Activated CD4-positive, alpha-beta memory T cell treated with anti-CD3 and anti-CD28 coated beads for 36 hours (primary cell): ENCODE results near the gene VPS37D. TPM values are rescaled to one million over a fixed set of nuclear protein-coding genes. Genes with fewer than 3 reads are reported as not detected.
"Not testable (repeated sequence)": the region's sequence is repeated elsewhere in the genome, so short reads cannot be mapped to it uniquely, and the experiment has no call there.

Experiments used
- CTCF ChIA-PET: fragments of 350-600 bp; sonication (Branson Sonifier 250); formaldehyde crosslinking; loops from one replicate; lab custom pipeline; 2021; ENCODE audit warnings: antibody characterized with exemption, inconsistent platforms; lab: Charles Lee
- POLR2A ChIA-PET: fragments of 350-600 bp; sonication (Branson Sonifier 250); formaldehyde crosslinking; loops from one replicate; lab custom pipeline; 2021; ENCODE audit warnings: antibody characterized with exemption; lab: Charles Lee
- DNase-seq: peaks from one replicate; pipeline ENCODE4 v3.0.0-alpha.2; 2020
- H3K27ac Mint-ChIP-seq: one replicate; pipeline ENCODE4 v1.8.0; 2021; ENCODE audit warnings: mixed read lengths
- H3K27me3 Mint-ChIP-seq: one replicate; pipeline ENCODE4 v1.8.0; 2021; ENCODE audit warnings: mixed read lengths
- H3K36me3 Mint-ChIP-seq: one replicate; pipeline ENCODE4 v1.8.0; 2021; ENCODE audit warnings: mixed read lengths
- H3K4me1 Mint-ChIP-seq: one replicate; pipeline ENCODE4 v1.8.0; 2021; ENCODE audit warnings: low read depth, mixed read lengths
- H3K4me3 Mint-ChIP-seq: one replicate; pipeline ENCODE4 v1.8.0; 2021; ENCODE audit warnings: mild to moderate bottlenecking, mixed read lengths
- H3K9me3 Mint-ChIP-seq: one replicate; pipeline ENCODE4 v1.8.0; 2021; ENCODE audit warnings: mixed read lengths
- intact Hi-C: fragments of 100-400 bp; cut with micrococcal nuclease; formaldehyde crosslinking; loops from one replicate; pipeline ENCODE4 v1.15.1; 2023
- total RNA-seq, 2 experiments: library from RNA; stranded (reverse); gene quantifications; one replicate each; pipeline ENCODE4 v1.2.3, GENCODE V29; 2021

VPS37D gene
- total RNA-seq, 2 experiments from 2014 or later: 0.22 to 0.26 TPM

GRCh38 chr7:73648593-73649332, 18.9 kb upstream of the VPS37D start:
- no peak overlapping the region for H3K27ac Mint-ChIP-seq
- no peaks in the 10 kb centered on the region for H3K9me3 Mint-ChIP-seq
- intact Hi-C loops: no loop called here

GRCh38 chr7:73649576-73649975, 18.1 kb upstream of the VPS37D start:
- H3K27me3 Mint-ChIP-seq: peaks cover 48% of the 10 kb centered on the region
- no peaks in the 10 kb centered on the region for H3K9me3 Mint-ChIP-seq
- H3K27ac Mint-ChIP-seq: no peak overlapping the region
- intact Hi-C loops: no loop called here
- CTCF ChIA-PET: no interaction called here
- no peak for DNase-seq
- POLR2A ChIA-PET: no interaction called here
- H3K36me3 Mint-ChIP-seq: no peaks in the 10 kb centered on the region
- no peak overlapping the region for H3K4me3 Mint-ChIP-seq
- H3K4me1 Mint-ChIP-seq: peaks cover 6% of the 10 kb centered on the region

More at GRCh38 chr7:73648593-73649332, 18.9 kb upstream of the VPS37D start:
- DNase-seq: no peak
- peak overlapping the region; percentile 39 for H3K4me3 Mint-ChIP-seq
- H3K27me3 Mint-ChIP-seq: peaks cover 46% of the 10 kb centered on the region
- peaks cover 6% of the 10 kb centered on the region for H3K4me1 Mint-ChIP-seq
- no peaks in the 10 kb centered on the region for H3K36me3 Mint-ChIP-seq
- POLR2A ChIA-PET: no interaction called here
- CTCF ChIA-PET: no interaction called here

GRCh38 chr7:73650524-73650923, 17.1 kb upstream of the VPS37D start:
- ChIA-PET CTCF (no interaction called here), POLR2A (no interaction called here)
- intact Hi-C loops: no loop called here
- DNase-seq: no peak
- Mint-ChIP-seq H3K9me3 (no peaks in the 10 kb centered on the region), H3K36me3 (no peaks in the 10 kb centered on the region), H3K4me1 (peaks cover 6% of the 10 kb centered on the region), H3K4me3 (no peak overlapping the region), H3K27ac (no peak overlapping the region), H3K27me3 (peaks cover 46% of the 10 kb centered on the region)

GRCh38 chr7:73652541-73652949, 15.1 kb upstream of the VPS37D start:
- no peak for DNase-seq
- peaks cover 6% of the 10 kb centered on the region for H3K4me1 Mint-ChIP-seq
- no peaks in the 10 kb centered on the region for H3K9me3 Mint-ChIP-seq
- H3K27ac Mint-ChIP-seq: no peak overlapping the region
- POLR2A ChIA-PET: interaction anchor here (0.7 kb wide), 1 partner anchor 329 kb away, joined by 3 read pairs; no protein-coding TSS in a partner anchor
- H3K36me3 Mint-ChIP-seq: no peaks in the 10 kb centered on the region
- CTCF ChIA-PET: interaction anchor here (0.5 to 1.4 kb wide), 2 partner anchors 46 to 729 kb away, joined by 3 to 5 read pairs; no protein-coding TSS in a partner anchor
- H3K27me3 Mint-ChIP-seq: peaks cover 34% of the 10 kb centered on the region
- intact Hi-C loops: no loop called here
- H3K4me3 Mint-ChIP-seq: no peak overlapping the region

GRCh38 chr7:73655309-73655708, 12.3 kb upstream of the VPS37D start:
- POLR2A ChIA-PET, H3K27ac Mint-ChIP-seq, DNase-seq, CTCF ChIA-PET, H3K4me1 Mint-ChIP-seq, H3K4me3 Mint-ChIP-seq, intact Hi-C loops, H3K36me3 Mint-ChIP-seq, H3K9me3 Mint-ChIP-seq: not testable (repeated sequence)
- peaks cover 21% of the 10 kb centered on the region for H3K27me3 Mint-ChIP-seq

GRCh38 chr7:73659983-73660382, 7.6 kb upstream of the VPS37D start:
- intact Hi-C loops: no loop called here
- no peak overlapping the region for H3K4me3 Mint-ChIP-seq
- H3K9me3 Mint-ChIP-seq: peaks cover 7% of the 10 kb centered on the region
- no peak for DNase-seq
- POLR2A ChIA-PET: no interaction called here
- no peaks in the 10 kb centered on the region for H3K36me3 Mint-ChIP-seq
- CTCF ChIA-PET: interaction anchor here (1.4 kb wide), 1 partner anchor 8 kb away, joined by 4 read pairs; no protein-coding TSS in a partner anchor
- peaks cover 27% of the 10 kb centered on the region for H3K27me3 Mint-ChIP-seq
- H3K4me1 Mint-ChIP-seq: no peaks in the 10 kb centered on the region
- no peak overlapping the region for H3K27ac Mint-ChIP-seq

- H3K4me1 Mint-ChIP-seq, CTCF ChIA-PET, POLR2A ChIA-PET: not testable (repeated sequence)
Observed at GRCh38 chr7:73660594-73660993, 7.0 kb upstream of the VPS37D start.

GRCh38 chr7:73663033-73663432, 4.6 kb upstream of the VPS37D start:
- no peak overlapping the region for H3K4me3 Mint-ChIP-seq

More at GRCh38 chr7:73660594-73660993, 7.0 kb upstream of the VPS37D start:
- intact Hi-C loops, DNase-seq, H3K4me3 Mint-ChIP-seq, H3K36me3 Mint-ChIP-seq, H3K9me3 Mint-ChIP-seq, H3K27ac Mint-ChIP-seq: not testable (repeated sequence)
- peaks cover 27% of the 10 kb centered on the region for H3K27me3 Mint-ChIP-seq

GRCh38 chr7:73668103-73668885, 663 bp downstream of the VPS37D start:
- intact Hi-C loops: no loop called here
- no peak for DNase-seq
- peaks cover 31% of the 10 kb centered on the region for H3K27me3 Mint-ChIP-seq
- H3K4me1 Mint-ChIP-seq: peaks cover 3% of the 10 kb centered on the region
- no peak overlapping the region for H3K27ac Mint-ChIP-seq
- H3K9me3 Mint-ChIP-seq: peaks cover under 1% of the 10 kb centered on the region
- H3K36me3 Mint-ChIP-seq: no peaks in the 10 kb centered on the region
- ChIA-PET CTCF (interaction anchor here (0.6 to 3.4 kb wide), 17 partner anchors 9 to 181 kb away, joined by 3 to 29 read pairs (median 4); partner anchors contain the start of genes ABHD11 and TBL2), POLR2A (no interaction called here)
- H3K4me3 Mint-ChIP-seq: peak overlapping the region; percentile 26

More at GRCh38 chr7:73663033-73663432, 4.6 kb upstream of the VPS37D start:
- ChIA-PET POLR2A (no interaction called here), CTCF (interaction anchor here (1.0 kb wide), 1 partner anchor 56 kb away, joined by 4 read pairs; no protein-coding TSS in a partner anchor)
- Mint-ChIP-seq H3K4me1 (no peaks in the 10 kb centered on the region), H3K9me3 (peaks cover 7% of the 10 kb centered on the region), H3K27ac (no peak overlapping the region), H3K27me3 (peaks cover 31% of the 10 kb centered on the region), H3K36me3 (no peaks in the 10 kb centered on the region)
- DNase-seq: no peak
- intact Hi-C loops: no loop called here

- DNase-seq: no peak
- H3K27ac Mint-ChIP-seq: no peak overlapping the region
- H3K4me1 Mint-ChIP-seq: peaks cover 3% of the 10 kb centered on the region
- POLR2A ChIA-PET: no interaction called here
- intact Hi-C loops: no loop called here
- H3K27me3 Mint-ChIP-seq: peaks cover 28% of the 10 kb centered on the region
- H3K36me3 Mint-ChIP-seq: no peaks in the 10 kb centered on the region
- H3K9me3 Mint-ChIP-seq: no peaks in the 10 kb centered on the region
- H3K4me3 Mint-ChIP-seq: peak overlapping the region; percentile 23
- CTCF ChIA-PET: interaction anchor here (0.6 to 3.4 kb wide), 5 partner anchors 9 to 181 kb away, joined by 3 to 29 read pairs (median 4); no protein-coding TSS in a partner anchor
Observed at GRCh38 chr7:73668886-73669230, 1.2 kb downstream of the VPS37D start.

- H3K4me1 Mint-ChIP-seq: peaks cover 3% of the 10 kb centered on the region
- no peaks in the 10 kb centered on the region for H3K36me3 Mint-ChIP-seq
- H3K27me3 Mint-ChIP-seq: peaks cover 24% of the 10 kb centered on the region
- ChIA-PET CTCF (interaction anchor here (0.6 to 3.4 kb wide), 3 partner anchors 54 to 62 kb away, joined by 4 to 29 read pairs (median 5); no protein-coding TSS in a partner anchor), POLR2A (no interaction called here)
- no peaks in the 10 kb centered on the region for H3K9me3 Mint-ChIP-seq
- intact Hi-C loops: no loop called here
- H3K27ac Mint-ChIP-seq: no peak overlapping the region
- no peak overlapping the region for H3K4me3 Mint-ChIP-seq
- DNase-seq: no peak
Observed at GRCh38 chr7:73669288-73669701, 1.7 kb downstream of the VPS37D start.

- ChIA-PET POLR2A (no interaction called here), CTCF (interaction anchor here (0.9 to 3.4 kb wide), 2 partner anchors 63 kb away, joined by 3 to 29 read pairs; no protein-coding TSS in a partner anchor)
- Mint-ChIP-seq H3K27ac (no peak overlapping the region), H3K4me3 (no peak overlapping the region), H3K27me3 (peaks cover 20% of the 10 kb centered on the region), H3K36me3 (no peaks in the 10 kb centered on the region), H3K9me3 (no peaks in the 10 kb centered on the region), H3K4me1 (peaks cover 3% of the 10 kb centered on the region)
- no peak for DNase-seq
- intact Hi-C loops: no loop called here
Observed at GRCh38 chr7:73669858-73670385, 2.3 kb downstream of the VPS37D start.
